GM23338 (cell line): ENCODE data around the gene ZBP1. TPM values are rescaled to one million over a fixed set of nuclear protein-coding genes. Genes with fewer than 3 reads are reported as not detected.

Experiments
- ATAC-seq: fragments of 200-7000 bp; cut with Tn5 transposase; 3 replicates; pipeline ENCODE4 v1.9.1; 2020
- DNase-seq: peaks from one replicate; pipeline ENCODE4 v3.0.0-alpha.2; 2015; ENCODE audit warnings: low spot score
- H2AFZ ChIP-seq: fragments of 200-600 bp; sonication (generic); 2 replicates; pipeline ENCODE4 v1.8.0; 2016; ENCODE audit warnings: antibody characterized with exemption, mild to moderate bottlenecking, moderate library complexity
- H3F3A ChIP-seq: fragments of 200-600 bp; sonication (generic); replicated peaks from 2 replicates; pipeline ENCODE4 v1.8.0; 2017; ENCODE audit warnings: antibody characterized with exemption, mixed run types, low read depth
- H3K27ac ChIP-seq: fragments of 200-600 bp; sonication (generic); 2 replicates; pipeline ENCODE4 v1.6.1; 2016; ENCODE audit warnings: low read depth
- H3K27me3 ChIP-seq: fragments of 200-600 bp; sonication (generic); 2 replicates; pipeline ENCODE4 v1.8.0; 2016; ENCODE audit warnings: mild to moderate bottlenecking, mixed run types, moderate library complexity; ENCODE audit not compliant: insufficient read depth
- H3K36me3 ChIP-seq: fragments of 200-600 bp; sonication (generic); 2 replicates; pipeline ENCODE4 v1.8.0; 2016; ENCODE audit warnings: mild to moderate bottlenecking; ENCODE audit not compliant: insufficient read depth
- H3K4me1 ChIP-seq: fragments of 200-600 bp; sonication (generic); 2 replicates; pipeline ENCODE4 v1.8.0; 2016; ENCODE audit warnings: mild to moderate bottlenecking, moderate library complexity; ENCODE audit not compliant: insufficient read depth
- H3K4me2 ChIP-seq: fragments of 200-600 bp; sonication (generic); 2 replicates; pipeline ENCODE4 v1.7.1; 2017; ENCODE audit warnings: mixed run types
- H3K4me3 ChIP-seq: fragments of 200-600 bp; sonication (generic); 2 replicates; pipeline ENCODE4 v1.6.1; 2016; ENCODE audit warnings: mixed run types
- H3K79me2 ChIP-seq: fragments of 200-600 bp; sonication (generic); replicated peaks from 2 replicates; pipeline ENCODE4 v1.8.0; 2017; ENCODE audit warnings: mild to moderate bottlenecking; ENCODE audit not compliant: insufficient read depth
- H3K9me2 ChIP-seq: fragments of 200-600 bp; sonication (generic); 2 replicates; pipeline ENCODE4 v1.8.0; 2017; ENCODE audit not compliant: insufficient read depth
- H4K20me1 ChIP-seq: fragments of 200-600 bp; sonication (generic); replicated peaks from 2 replicates; pipeline ENCODE4 v1.8.0; 2017; ENCODE audit warnings: mild to moderate bottlenecking; ENCODE audit not compliant: insufficient read depth
- H3K27ac Mint-ChIP-seq: 2 replicates; pipeline ENCODE4 v1.8.0; 2020; ENCODE audit warnings: inconsistent platforms, mild to moderate bottlenecking, moderate library complexity, mixed read lengths
- H3K27me3 Mint-ChIP-seq: 3 replicates; pipeline ENCODE4 v1.8.0; 2022; ENCODE audit warnings: low read depth, mild to moderate bottlenecking, moderate library complexity, mixed read lengths, inconsistent platforms; ENCODE audit not compliant: insufficient read depth, poor library complexity
- H3K36me3 Mint-ChIP-seq: 3 replicates; pipeline ENCODE4 v1.8.0; 2021; ENCODE audit warnings: low read depth, mild to moderate bottlenecking, inconsistent platforms, moderate library complexity, mixed read lengths
- H3K4me1 Mint-ChIP-seq: 3 replicates; pipeline ENCODE4 v1.8.0; 2020; ENCODE audit warnings: mild to moderate bottlenecking, inconsistent platforms, mixed read lengths
- H3K4me3 Mint-ChIP-seq: 3 replicates; pipeline ENCODE4 v1.8.0; 2021; ENCODE audit warnings: moderate library complexity, mild to moderate bottlenecking, inconsistent platforms, mixed read lengths
- H3K9me3 Mint-ChIP-seq: 3 replicates; pipeline ENCODE4 v1.8.0; 2020; ENCODE audit warnings: moderate library complexity, mild to moderate bottlenecking, inconsistent platforms, mixed read lengths
- EZH2 ChIP-seq: fragments of 200-600 bp; sonication (generic); IDR thresholded peaks from one replicate; pipeline ENCODE4 v1.8.0; 2017; ENCODE audit warnings: antibody characterized with exemption, mild to moderate bottlenecking, low read depth; ENCODE audit not compliant: unreplicated experiment
- EZH2phosphoT487 ChIP-seq: fragments of 200-600 bp; sonication (generic); IDR thresholded peaks from one replicate; pipeline ENCODE4 v1.8.1; 2018; ENCODE audit warnings: antibody characterized with exemption; ENCODE audit not compliant: unreplicated experiment
- JUNB ChIP-seq: IDR thresholded peaks from one replicate; pipeline ENCODE4 v1.6.1; 2016; ENCODE audit warnings: antibody characterized with exemption; ENCODE audit not compliant: unreplicated experiment
- NANOG ChIP-seq: IDR thresholded peaks from 2 replicates; pipeline ENCODE4 v1.6.1; 2016; ENCODE audit warnings: antibody characterized with exemption, borderline replicate concordance
- REST ChIP-seq: IDR thresholded peaks from one replicate; pipeline ENCODE4 v1.6.1; 2018; ENCODE audit warnings: antibody characterized with exemption; ENCODE audit not compliant: unreplicated experiment
- STAT1 ChIP-seq: IDR thresholded peaks from one replicate; pipeline ENCODE4 v1.6.1; 2016; ENCODE audit warnings: antibody characterized with exemption; ENCODE audit not compliant: unreplicated experiment
- ZNF114 ChIP-seq: fragments of 250-450 bp; sonication (Bioruptor Pico); IDR thresholded peaks from 2 replicates; pipeline ENCODE4 v1.5.0; 2020; ENCODE audit warnings: mild to moderate bottlenecking, moderate library complexity
- ZNF462 ChIP-seq: fragments of 250-450 bp; sonication (Bioruptor Pico); IDR thresholded peaks from 2 replicates; pipeline ENCODE4 v1.5.0; 2020; ENCODE audit warnings: mild to moderate bottlenecking, moderate library complexity
- polyA plus RNA-seq: library from polyadenylated mRNA; unstranded; fragments of >200 nt; fragmentation: Nextera tagmentation; extraction: Ambion mirVana; gene quantifications from 2 replicates; pipeline ENCODE4 v1.2.1, GENCODE V29; 2016
- total RNA-seq: library from RNA; depleted of rRNA; stranded (reverse); fragments of >200 nt; shearing (Covaris generic); gene quantifications from 2 replicates; pipeline ENCODE4 v1.2.3, GENCODE V29; 2014
- TF ChIP-seq, protein P1 (sequence below), 2 experiments: fragments of 200-600 bp in 1 of 2; sonication (generic) in 1 of 2; conservative IDR thresholded peaks; 2 replicates each; pipeline versions ENCODE4 v1.5.1 to v1.6.1; 2016 to 2017; ENCODE audit warnings: antibody characterized with exemption in 2 of 2, low read depth in 2 of 2, mild to moderate bottlenecking in 2 of 2, moderate library complexity in 1 of 2
- TF ChIP-seq, protein P2 (sequence below): IDR thresholded peaks from 2 replicates; pipeline ENCODE4 v1.6.1; 2016; ENCODE audit warnings: antibody characterized with exemption

The ZBP1 gene
- total and polyA plus RNA-seq, 2 experiments from 2014 or later: not detected

- DNase-seq (no peak), ATAC-seq (no peak)
- H3K36me3 ChIP-seq: no peaks in the 10 kb centered on the region
- H3K9me3 Mint-ChIP-seq: peaks cover 2% of the 10 kb centered on the region; the same call in 1 of the 3 replicates
- no peaks in the 10 kb centered on the region for H4K20me1 ChIP-seq
- no peak overlapping the region for H3K27ac Mint-ChIP-seq
- H3K79me2 ChIP-seq: no peaks in the 10 kb centered on the region
- H3K27me3 ChIP-seq: no peaks in the 10 kb centered on the region
- H3K36me3 Mint-ChIP-seq: no peaks in the 10 kb centered on the region
- no peak overlapping the region for H3K4me2 ChIP-seq
- TF ChIP-seq EZH2 (no peak), NANOG (no peak), JUNB (no peak), EZH2phosphoT487 (no peak), ZNF114 (no peak), STAT1 (no peak), REST (no peak), ZNF462 (CRISPR knock-in tag) (no peak)
- TF ChIP-seq, protein P1, sequence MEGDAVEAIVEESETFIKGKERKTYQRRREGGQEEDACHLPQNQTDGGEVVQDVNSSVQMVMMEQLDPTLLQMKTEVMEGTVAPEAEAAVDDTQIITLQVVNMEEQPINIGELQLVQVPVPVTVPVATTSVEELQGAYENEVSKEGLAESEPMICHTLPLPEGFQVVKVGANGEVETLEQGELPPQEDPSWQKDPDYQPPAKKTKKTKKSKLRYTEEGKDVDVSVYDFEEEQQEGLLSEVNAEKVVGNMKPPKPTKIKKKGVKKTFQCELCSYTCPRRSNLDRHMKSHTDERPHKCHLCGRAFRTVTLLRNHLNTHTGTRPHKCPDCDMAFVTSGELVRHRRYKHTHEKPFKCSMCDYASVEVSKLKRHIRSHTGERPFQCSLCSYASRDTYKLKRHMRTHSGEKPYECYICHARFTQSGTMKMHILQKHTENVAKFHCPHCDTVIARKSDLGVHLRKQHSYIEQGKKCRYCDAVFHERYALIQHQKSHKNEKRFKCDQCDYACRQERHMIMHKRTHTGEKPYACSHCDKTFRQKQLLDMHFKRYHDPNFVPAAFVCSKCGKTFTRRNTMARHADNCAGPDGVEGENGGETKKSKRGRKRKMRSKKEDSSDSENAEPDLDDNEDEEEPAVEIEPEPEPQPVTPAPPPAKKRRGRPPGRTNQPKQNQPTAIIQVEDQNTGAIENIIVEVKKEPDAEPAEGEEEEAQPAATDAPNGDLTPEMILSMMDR (conservative IDR thresholded peaks at IDR 0.05; ENCODE audit: low read depth in 2 of 2): no peak
- TF ChIP-seq, protein P2, sequence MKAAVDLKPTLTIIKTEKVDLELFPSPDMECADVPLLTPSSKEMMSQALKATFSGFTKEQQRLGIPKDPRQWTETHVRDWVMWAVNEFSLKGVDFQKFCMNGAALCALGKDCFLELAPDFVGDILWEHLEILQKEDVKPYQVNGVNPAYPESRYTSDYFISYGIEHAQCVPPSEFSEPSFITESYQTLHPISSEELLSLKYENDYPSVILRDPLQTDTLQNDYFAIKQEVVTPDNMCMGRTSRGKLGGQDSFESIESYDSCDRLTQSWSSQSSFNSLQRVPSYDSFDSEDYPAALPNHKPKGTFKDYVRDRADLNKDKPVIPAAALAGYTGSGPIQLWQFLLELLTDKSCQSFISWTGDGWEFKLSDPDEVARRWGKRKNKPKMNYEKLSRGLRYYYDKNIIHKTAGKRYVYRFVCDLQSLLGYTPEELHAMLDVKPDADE: no peak
- no peaks in the 10 kb centered on the region for H3K4me1 Mint-ChIP-seq
- H3K4me3 ChIP-seq: no peak overlapping the region
- no peak overlapping the region for H2AFZ ChIP-seq
- no peaks in the 10 kb centered on the region for H3K4me1 ChIP-seq
- H3K9me2 ChIP-seq: 0 out of 2 replicates have a peak, but pooled peaks cover 6% of the 10 kb centered on the region
- H3K4me3 Mint-ChIP-seq: no peak overlapping the region
- H3K27ac ChIP-seq: no peak overlapping the region
- peaks cover 5% of the 10 kb centered on the region for H3K27me3 Mint-ChIP-seq
- no peaks in the 10 kb centered on the region for H3F3A ChIP-seq
These were observed 55.1 kb downstream of the ZBP1 start for GRCh38 chr20:57564951-57565642.
